Myocyte (in vitro differentiated cells): ENCODE measurements around the gene NBPF3. TPM values are rescaled to one million over a fixed set of nuclear protein-coding genes. Genes with fewer than 3 reads are reported as not detected.

ENCODE experiments used
- DNase-seq: peaks from one replicate; pipeline ENCODE4 v3.0.0-alpha.2; 2012; ENCODE audit warnings: low read depth
- total RNA-seq: library from RNA; depleted of rRNA; stranded (reverse); fragments of >200 nt; gene quantifications from 2 replicates; pipeline ENCODE4 v1.2.3, GENCODE V29; 2014

The NBPF3 gene
- total RNA-seq, 1 donor from 2014 or later = 3.5 TPM

GRCh38 chr1:21494196-21494595 is 54.3 kb downstream of the NBPF3 start:
- DNase-seq = no peak

DNA sequence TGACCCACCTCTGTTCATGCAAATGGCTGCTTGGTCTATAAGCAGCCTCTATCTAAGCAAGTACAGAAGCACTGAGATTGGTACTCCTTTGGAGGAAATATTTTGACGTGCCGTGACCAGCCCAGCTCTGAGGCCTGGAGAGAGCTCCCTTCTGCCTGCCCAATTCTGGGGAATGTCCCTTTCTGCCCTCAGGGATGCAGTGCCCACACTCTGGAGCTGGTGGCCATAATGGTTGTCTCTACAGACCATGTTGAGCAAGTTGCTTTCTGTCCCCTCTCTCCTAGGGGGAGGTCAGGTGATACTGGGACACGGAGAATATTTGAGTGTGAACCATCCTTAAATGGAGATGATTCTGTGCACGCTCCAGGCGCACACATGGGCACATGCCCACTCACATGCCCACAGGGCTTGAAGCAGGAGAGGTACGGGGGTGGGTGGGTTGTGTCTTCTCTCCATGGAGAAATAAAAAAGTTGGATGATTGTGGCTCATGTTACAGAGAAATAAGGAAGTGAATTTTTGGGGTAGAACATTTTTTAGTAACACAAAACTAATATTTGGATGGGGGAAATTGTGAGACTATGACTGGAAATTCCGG is 55.4 kb downstream of the NBPF3 start:
- no peak for DNase-seq

- DNase-seq = no peak
Observed at GRCh38 chr1:21496063-21496462, 56.1 kb downstream of the NBPF3 start.

- no peak for DNase-seq
Observed at GRCh38 chr1:21496886-21497285, 56.9 kb downstream of the NBPF3 start.

GRCh38 chr1:21497466-21498061 is 57.6 kb downstream of the NBPF3 start:
- DNase-seq = no peak

DNA sequence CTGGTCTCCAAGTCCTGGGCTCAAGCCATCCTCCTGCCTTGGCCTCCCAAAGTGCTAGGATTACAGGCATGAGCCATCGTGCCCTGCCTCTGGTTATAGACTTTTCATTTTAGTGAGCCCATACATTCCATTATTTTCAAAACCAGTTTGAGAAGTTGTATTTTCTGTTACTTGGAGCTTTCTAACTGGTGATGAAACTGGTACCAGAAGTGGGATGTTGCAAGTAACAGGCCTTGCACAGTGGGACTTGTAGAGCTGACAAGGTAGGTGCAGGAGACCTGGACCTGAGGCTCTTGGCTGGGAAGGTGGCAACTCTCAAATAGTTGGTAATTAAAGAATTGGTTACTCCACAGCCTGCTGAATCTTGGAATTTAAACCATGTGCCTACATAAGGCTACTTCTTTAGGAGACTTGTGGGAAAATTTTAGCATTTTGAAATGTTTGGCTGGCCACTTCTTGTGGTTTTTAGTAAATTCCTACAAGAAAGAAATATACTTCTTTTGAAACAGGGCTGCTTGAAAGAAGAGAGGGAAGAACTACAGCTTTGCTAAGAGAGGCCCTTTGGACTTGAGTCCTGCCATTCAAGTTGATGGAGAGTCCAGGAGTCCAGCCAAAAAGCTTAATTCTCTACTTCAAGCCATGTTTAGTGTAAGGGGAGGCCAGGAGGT is 59.5 kb downstream of the NBPF3 start:
- DNase-seq = no peak

GRCh38 chr1:21503706-21504377 is 63.9 kb downstream of the NBPF3 start:
- no peak for DNase-seq

DNA sequence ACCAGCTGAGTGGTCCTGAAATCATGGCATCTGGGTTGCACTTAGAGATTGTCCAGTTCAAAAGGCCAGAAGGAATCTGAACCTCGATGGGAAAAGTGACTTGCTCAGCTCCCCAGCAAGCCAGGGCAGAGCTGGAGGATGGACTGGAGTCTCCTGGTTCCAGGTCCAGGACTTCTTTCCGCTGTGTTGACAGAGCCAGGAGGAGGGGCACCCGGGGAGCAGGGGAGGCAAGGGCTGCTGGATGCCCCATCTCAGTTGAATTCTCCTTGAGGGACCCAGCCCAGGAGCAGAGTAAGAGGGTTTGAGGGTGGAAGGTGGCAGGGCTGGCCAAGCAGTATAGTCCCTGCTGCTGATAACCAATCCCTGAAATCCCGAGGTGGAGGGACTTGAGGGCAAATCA is 66.9 kb downstream of the NBPF3 start:
- DNase-seq = no peak

GRCh38 chr1:21507511-21508270 is 67.8 kb downstream of the NBPF3 start:
- no peak for DNase-seq

DNA sequence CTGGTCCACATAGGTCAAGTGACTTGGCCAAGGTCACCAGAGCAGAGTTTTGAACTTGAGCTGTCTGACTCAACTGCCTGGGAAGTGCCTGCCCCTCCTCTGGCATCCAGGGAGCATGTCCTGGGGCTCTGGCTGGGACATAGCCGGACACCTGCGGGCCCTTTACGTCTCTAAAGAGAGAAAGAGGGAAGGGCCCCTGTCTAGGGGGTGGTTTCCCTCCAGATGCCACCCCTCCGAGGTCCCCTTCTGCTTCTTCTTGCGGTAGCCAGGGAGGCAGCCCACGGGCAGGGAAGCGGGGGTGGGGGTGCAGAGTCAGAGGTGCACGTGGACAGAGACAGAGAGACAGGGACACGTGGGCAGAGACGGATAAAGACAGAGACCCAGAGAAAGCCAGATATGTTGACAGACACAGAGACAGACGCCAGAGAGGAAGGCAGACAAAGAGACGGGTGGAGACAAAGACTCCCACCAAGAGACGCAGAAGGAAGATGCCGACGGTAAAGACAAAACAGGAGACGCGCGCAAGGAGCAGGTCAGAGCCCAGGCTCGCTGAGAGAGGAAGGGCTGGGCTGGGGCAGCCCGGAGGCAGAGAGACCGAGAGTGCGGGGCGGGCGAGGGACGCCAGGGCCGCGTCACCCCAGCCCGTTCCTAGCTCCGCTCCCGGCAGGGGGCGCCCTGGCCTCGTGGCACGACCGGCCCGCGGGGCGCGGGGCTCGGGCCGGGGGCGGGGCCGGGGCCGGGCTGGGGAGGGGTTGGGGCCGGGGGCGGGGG is 68.8 kb downstream of the NBPF3 start:
- peak; percentile 63 for DNase-seq

DNA sequence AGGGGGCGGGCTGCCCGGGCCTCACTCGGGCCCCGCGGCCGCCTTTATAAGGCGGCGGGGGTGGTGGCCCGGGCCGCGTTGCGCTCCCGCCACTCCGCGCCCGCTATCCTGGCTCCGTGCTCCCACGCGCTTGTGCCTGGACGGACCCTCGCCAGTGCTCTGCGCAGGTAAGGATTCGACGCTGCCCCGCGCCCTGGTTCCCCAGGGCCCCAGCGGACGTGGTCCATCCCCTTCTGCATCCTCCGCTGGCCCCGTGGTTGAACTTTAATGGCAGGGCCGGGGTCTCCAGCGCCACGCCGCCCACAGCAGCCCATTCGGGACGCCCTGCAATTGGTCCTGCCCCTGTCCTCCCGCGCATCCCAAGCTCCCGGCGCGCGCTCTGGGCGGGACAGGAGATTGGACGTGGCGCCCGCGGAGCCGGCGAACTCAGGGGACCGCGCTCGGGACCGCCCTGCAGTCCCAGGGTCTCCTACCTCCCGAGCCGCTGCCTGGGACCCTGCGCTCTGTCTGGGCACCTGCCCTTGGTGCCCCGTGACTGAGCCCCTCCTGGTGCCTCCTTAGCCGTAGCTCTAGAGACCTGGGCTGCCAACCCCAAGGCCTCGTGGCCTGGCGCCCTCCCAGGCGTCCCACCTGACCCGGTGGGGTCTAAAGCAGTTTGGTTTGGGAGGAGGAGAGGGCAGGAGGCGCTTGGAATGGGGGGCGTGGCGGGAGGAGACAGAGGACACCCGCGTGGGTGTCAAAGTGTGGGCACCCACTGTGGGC is 69.6 kb downstream of the NBPF3 start, which contains the start of gene ALPL:
TSS of gene ALPL (plus strand) at position 73 of the 762 bp plus-strand sequence. CDS start 44,659 bp downstream, outside the sequence.
- no peak for DNase-seq

DNA sequence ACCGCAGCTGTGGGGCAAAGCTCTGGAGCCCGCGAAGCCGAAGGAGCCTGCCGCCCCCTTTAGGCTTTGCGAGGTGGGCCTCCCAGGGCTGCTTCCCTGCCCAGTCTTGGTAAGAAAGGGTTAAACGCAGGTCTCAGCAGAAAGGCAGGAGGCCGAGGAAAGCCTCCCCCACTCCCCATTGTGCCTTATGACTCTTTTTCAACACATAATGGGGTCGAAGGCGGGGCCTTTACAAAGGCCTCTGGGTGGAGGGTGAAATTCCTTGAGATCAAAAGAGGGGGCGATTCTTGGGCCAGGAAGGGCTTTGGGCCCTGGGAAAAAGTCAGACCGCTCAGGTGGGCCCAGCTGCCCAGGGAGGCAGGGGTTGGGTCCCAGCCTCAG is 70.2 kb downstream of the NBPF3 start:
- no peak for DNase-seq

- no peak for DNase-seq
Observed at GRCh38 chr1:21510885-21511578, 71.1 kb downstream of the NBPF3 start.

GRCh38 chr1:21511579-21512522 is 71.9 kb downstream of the NBPF3 start:
- peak; percentile 96 for DNase-seq

- DNase-seq = no peak
Observed at GRCh38 chr1:21514245-21514644, 74.3 kb downstream of the NBPF3 start.

DNA sequence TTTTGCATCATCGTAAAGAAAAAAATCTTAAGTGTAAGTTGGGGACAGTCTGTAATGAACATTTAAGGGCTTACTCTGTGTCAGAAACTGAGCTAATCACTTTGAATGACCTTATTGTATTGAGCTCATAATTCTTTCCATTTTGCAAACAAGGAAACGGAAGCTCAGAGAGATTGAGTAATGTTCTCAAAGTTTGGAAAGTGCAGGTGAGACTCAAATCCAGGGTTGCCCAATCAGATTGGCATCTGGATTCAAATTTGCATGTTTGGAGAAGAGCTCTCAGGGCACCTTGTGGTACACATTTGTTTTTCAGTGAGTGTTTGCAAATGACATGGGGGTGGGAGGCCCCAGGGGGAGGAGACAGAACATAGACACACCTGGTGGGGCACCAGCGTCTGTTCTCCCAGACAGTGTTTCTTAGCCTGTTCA is 77.2 kb downstream of the NBPF3 start:
- no peak for DNase-seq

- DNase-seq = no peak
Observed at GRCh38 chr1:21517660-21518480, 77.9 kb downstream of the NBPF3 start.
